HG03342 (cell line): Measurements from ENCODE around the gene HOXC13.

Experiments used
- ATAC-seq: cut with Tn5 transposase; IDR thresholded peaks from one replicate; pipeline ENCODE4 v1.9.1; 2021; ENCODE audit warnings: mild to moderate bottlenecking, moderate library complexity; ENCODE audit not compliant: unreplicated experiment

Gene HOXC13

DNA sequence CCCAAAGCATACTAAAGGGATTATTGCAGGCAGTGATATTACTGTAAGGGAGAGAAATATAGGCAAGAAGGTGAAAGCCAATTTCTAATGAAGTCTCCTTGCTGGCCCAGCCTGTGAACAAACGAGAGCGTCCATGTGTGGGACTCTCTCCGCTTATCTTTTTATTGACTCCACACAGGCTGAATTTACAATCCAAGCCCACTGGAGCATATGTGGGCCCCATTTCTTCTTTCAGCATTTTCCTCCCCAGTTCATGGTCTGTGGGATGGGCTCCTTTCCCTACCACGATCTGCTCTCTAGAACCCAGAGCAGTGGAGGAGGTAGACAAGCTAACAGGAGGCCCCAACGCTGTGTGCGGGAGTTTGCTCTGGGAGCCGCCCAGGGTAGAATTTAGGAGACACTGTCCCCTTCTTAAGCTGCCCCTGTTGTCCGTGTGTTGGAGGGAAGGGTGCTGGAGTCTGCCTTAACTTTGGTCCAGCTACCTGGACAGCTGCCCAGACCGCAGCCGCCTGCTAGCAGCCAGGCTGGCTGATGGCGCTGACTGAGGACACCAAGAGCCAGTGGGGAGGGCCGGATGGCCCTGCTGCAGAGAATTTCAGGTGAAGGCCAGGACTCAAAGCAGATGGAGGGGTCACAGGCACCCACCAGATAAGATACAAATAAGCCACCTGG is 31.1 kb downstream of the HOXC13 start:
- no peak for ATAC-seq

DNA sequence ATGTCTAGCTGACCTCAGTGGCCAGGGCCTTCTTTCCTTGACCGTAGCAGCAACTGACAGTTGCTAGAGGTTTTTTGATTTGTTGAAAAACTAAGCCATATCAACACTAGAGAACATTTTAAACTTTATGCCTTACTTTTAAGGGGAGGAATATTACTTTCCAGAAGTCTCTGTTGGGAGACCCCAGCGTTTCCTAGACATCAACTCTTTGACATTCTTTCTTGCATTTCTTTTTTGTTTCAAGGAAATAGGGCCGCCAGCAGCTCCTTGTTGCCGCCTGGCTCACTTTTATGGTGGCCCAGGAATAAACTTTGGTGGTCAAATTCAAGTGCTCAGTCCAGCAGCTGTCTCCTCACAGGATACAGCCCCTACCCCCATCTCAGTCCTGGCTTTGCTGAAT is 31.8 kb downstream of the HOXC13 start:
- ATAC-seq: no peak

DNA sequence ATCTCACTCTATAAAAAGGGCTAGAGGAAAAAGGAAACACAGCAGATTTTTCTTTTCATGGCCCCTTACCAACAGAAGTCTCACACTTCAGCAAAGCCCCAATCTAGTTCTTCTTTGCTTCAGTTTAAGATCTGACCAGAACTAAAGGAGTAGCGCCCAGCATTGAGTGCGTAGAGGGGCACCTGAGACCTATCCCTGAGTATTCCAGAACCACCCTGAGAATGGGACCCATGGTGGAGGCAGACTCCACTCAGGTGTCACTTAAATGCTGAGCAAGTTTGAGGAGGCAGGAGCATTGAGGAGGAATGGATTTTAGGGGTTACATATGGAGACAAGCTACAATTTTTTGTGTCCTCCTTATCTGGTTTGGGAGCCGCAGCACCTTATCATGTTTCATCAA is 32.5 kb downstream of the HOXC13 start:
- no peak for ATAC-seq

DNA sequence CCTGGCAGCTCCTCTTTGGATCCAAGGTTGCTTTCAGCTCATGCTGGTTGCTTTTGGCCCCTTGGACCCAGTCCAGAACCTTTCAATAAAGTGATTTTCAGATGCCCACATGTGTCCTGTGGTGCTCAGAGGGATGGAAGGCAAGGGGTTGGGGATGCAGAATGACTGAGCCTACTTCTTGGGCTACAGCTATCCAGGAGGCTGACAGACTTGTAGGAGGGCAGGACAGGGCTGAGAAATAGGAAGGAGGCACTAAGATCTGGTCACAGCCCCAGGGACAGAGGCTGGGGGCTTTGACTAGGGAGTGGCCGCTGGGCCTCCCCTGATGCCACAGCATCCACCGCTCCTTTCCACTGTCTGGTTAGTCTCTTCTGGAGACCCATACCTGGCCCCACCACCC is 33.1 kb downstream of the HOXC13 start:
- no peak for ATAC-seq

DNA sequence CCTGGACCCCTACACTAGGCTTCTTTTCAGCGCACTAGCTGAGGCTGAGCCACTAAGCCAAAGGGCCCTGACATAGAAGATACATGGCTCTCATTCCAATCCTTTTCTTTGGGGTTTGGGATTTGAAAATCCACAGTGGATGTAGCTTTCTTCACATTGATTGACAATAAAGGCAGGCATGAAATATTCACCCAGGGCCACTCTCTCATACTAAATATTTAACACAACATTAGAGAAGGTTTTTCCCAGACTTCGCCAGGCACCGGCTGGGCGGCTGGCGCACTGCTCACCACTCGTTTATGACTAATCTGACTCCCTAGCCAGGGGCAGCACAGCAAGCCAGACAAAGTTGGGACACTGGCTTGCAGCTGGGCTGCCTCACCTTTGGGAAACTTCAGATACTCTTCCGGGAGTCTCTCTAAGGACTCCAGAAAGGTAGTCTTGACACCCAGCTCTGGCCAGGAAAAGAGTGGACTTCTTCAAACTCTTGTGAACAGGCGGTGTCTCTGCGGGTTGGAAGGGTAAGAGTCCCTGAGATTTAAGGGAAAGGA is 33.6 kb downstream of the HOXC13 start:
- no peak for ATAC-seq

DNA sequence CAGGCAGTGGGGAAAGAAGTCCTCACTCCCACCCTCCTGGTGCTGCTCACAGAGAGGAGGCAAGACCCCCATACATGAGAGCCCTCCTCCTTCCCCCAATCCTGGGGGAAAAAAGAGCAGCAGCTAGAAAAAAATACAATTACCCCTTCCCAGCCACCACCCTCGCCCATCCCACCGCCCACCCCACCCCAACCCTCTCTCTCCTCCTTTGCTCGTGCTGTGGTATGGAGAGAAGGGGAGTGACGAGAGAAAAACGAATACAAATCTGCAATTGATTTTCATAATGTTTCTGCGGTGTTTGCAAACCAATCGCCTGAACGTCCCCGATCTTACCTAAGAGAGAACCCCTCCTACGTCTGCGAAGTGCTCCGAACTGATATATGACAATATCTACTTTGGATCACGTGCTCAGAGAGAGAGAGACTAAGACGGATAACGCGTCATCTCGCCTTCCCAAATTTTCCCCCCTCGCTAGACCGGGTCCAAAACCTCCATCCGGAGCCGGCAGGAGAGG is 34.1 kb downstream of the HOXC13 start, which contains the start of gene HOXC11:
Gene HOXC11, plus strand, starts transcription at position 405 of the 514 bp plus-strand sequence. CDS start 116 bp downstream, outside the sequence.
- no peak for ATAC-seq

DNA sequence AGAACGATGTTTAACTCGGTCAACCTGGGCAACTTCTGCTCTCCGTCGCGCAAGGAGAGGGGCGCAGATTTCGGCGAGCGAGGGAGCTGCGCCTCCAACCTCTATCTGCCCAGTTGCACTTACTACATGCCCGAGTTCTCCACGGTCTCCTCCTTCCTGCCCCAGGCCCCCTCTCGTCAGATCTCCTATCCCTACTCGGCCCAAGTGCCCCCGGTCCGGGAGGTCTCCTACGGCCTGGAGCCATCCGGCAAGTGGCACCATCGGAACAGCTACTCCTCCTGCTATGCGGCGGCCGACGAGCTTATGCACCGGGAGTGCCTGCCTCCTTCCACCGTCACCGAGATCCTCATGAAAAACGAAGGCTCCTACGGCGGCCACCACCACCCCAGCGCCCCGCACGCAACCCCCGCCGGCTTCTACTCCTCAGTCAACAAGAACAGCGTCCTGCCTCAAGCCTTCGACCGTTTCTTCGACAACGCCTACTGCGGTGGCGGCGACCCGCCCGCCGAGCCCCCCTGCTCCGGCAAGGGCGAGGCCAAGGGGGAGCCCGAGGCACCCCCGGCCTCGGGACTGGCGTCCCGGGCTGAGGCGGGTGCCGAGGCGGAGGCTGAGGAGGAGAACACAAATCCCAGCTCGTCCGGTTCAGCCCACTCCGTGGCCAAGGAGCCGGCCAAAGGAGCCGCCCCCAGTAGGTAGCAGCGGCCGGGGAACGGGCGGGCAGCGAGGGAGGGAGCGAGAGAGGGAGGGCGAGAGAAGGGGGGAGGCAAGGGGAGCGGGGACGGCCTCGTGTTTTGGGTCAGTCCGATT is 34.8 kb downstream of the HOXC13 start:
- no peak for ATAC-seq

DNA sequence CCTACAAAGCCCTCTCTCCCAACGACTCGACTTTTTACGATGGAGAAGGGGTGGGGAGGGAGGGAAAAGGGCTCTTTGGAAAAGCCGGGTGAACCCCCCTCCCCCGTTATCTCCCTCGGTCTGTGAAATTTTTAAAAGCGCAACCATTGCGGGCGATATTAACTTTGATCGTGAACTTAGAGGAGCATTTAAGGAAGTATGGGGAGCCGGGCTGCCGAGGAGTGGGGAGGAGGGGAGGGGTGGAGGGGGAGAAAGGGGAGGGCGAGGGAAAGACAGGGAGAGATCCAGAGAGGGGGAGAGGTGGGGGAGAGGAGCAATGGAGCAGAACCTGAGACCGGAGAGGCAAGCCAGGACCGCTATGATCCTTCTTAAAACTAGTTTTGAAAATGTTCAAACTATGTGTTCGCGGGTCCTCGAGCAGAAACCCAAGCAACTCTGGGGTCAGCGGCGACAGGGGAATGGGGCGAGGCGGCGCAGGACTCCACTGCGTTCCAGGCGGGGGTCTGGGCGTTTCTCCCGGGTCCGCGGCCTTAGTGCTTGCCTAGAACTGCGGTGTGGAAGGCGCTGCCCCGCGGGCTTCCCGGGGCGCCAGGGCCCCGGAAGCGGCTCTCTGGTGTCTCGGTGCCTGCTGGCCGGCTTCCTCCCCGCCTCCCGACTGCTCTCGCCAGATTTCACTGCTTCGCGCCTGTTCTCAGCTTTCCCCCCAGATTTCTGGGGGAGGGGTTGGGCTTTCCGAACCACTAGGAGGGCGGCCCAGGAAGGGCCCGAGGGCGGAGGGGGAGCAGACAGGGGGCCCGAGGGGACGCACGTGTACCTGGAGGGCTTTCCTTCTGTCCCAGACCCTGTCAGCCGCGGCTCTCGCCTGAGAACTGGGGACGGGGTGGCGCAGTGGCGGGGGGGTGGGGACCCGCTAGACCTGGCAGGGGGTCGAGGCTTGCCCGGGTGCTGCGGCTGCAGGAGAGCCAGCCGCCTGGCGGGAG is 35.7 kb downstream of the HOXC13 start, which contains the start of gene HOTAIR:
Gene HOTAIR, minus strand, starts transcription at position 871 of the 980 bp plus-strand sequence.
- no peak for ATAC-seq

DNA sequence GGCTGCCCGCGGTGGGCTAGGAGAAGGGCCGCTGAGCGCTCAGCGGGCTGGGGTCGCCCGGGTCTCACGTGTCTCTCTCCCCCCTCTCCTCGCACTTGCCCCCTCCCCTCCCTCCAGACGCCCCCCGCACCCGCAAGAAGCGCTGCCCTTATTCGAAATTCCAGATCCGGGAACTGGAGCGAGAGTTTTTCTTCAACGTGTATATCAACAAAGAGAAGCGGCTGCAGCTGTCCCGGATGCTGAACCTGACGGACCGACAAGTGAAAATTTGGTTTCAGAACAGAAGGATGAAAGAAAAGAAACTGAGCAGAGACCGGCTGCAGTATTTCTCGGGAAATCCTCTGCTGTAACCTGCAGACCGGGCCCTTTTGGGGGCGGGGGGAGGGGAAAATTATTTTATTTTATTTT is 36.4 kb downstream of the HOXC13 start:
- no peak for ATAC-seq

DNA sequence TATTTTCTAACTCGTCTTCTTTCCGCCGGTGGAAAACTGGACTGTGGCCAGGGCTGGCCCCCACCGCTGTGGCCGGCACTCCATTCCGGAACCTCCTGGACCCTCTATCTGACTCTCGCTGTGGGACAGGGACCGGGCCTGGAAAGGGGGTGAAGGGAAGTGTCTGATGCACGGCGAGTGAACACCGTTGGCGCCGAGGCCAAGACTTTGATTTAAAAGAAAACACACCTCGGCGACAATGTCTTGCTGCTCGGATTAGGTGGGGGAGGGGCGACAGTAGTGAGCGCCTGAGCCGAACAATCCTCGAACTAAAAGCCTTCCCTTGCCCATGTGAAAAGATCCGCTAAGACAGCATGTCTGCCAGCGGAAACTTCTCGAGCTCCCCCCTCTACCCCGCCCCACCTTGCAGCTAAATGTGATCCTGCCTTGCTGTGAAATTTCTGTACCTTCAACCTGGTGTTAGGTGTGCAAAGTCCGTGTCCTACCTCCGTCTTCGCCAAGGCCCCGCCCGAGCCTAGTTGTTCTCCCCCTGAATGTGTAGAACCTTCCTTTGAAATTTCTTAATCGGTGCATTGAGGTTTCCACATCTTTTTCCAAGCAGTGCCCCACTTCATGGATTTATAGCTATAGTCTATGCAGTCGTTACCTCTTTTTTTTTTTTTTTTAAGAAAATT is 37.0 kb downstream of the HOXC13 start:
- no peak for ATAC-seq

DNA sequence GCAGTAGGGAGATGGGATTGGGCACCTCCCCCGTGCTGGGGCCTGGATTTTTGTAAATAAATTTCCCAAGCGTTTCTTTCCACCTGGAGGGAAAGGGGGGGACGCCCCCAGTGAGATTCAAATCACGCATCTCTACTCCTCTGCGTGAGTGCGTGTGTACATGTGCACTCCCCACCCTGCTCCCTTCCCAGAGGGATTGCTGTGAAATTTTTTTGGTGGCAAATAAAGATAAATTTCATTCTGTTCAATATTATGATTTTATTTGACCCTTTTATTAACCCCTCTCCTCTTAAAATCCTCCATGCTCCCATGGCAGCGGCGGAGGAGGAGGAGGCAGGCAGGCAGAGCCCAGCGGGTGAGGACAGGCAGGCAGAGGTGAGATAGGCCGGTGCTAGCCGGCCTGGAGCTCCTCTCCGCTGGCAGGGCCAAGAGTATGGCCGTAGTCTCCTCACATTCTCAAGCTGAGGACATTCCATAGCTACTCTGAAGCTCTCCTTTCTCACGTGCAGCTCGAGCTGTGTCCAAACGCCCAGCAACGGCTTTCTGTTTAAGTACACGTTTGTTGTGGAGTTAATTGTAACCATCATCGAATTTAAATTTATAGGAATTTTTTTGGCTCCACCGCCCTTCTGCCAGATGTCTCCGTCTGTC is 37.7 kb downstream of the HOXC13 start:
- ATAC-seq: no peak

DNA sequence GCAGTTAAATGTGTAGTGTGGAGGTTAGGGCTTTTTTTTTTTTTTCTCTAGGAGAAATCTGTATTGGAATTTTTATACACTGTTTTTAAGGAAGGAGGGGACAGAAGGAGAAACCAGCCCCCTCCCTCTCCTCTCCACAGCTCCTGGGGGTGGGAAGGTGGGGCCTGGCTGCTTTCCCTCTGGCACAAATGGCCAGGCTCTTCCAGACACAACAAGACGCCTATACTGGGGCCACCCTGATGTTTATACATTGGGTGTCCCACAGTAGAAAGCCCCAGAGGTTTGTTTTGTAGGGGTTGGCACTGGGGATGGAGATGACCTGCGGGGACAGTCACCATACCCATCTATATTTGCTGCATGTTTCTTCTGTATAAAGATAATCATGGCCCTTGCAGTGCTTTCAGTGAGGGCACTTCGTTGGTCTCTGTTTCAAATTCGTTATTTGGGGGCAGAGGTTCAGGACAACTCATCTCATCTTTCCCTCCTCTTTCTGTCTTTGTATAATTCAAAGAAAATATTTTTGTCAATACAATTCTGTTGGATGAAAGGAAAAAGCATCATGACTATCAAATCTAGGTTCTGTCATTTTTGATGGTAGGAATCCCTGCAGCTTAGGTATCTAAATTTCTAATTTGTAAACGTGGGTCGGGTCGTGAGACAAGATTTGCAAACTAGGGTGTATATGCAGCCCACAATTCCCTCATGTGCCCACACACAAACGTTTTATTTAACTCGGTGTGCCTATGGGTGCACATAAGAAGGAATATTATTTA is 38.4 kb downstream of the HOXC13 start:
- no peak for ATAC-seq

DNA sequence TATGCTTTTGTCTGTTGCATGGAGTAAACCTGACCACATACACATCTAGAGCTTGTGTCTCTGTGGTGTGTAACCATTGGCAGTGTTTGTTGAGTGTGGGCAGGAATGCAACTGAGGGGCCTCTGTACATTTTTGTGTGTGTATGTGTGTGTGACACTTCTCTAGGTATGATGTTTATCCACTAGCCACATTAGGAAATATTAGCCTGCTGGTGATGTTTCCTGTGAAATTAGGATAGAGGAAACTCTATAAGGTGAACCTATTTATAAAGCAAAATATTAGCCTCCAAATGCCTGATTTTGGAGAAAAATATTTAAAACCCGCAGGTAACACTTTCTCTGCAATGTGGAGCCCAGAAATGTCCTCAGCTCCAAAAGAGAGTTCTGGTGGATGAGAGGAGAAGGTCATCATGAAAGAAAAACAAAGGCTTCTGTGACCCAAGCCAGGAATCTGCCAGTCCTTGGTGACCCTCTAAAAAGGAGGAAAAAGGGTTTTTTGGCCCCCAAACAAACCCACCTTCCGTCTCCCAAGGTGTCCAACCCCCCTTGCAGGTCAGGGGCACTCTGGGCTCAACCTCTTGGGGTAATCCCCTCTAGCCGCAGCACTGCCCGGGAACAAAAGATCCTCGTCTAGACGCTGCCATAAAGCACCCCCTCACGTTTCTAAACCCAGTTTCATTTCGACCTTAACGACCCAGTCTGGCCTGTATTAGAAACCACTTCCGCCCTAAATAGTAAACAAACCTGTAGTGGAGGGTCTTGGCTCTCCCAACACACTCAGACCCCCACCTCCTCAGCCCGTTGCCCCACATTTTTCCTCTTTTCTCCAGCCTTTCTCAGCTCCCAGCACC is 39.2 kb downstream of the HOXC13 start:
- ATAC-seq: no peak

DNA sequence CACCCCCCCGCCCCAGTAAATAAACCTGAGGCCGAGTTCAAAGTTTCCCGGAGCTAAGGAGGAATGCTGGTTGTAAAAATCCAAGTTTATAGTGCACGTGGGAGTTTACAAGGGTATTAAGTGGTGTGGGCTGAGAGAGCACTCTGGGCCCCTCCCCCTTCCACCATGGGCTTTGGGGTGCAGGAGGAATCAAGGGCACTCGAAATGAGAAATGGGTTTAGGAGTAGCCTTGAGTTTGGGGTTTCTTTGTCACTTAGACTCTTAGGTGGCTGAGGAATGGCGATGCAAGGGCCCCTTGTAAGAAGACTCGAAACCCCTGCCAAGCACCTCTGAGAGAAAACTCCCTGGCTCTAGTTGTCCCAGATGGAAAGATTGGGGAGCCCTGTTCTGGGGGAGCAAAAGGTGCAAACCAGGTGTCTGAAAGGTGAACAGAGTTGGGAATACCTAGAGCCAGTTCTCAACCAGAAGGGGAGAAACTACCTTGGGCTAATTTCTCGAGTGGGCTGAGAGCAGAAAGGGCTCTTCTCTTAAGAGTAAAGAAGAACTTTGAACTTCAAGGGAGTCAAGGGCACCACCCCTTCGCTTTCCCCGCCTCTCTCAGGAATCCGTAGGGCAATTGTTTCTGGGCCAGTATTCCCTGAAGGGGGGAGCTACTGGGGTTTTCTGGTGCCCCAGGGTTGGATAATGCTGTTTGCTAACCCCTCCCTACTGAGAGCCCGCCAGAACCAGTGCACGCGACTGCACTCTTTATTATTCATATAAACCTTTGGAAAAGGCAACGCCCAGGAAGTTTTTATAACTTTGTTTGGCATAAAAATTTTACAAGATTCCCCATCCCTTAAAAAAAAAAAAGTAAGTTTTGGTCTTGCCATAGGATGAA is 40.1 kb downstream of the HOXC13 start:
- ATAC-seq: no peak

DNA sequence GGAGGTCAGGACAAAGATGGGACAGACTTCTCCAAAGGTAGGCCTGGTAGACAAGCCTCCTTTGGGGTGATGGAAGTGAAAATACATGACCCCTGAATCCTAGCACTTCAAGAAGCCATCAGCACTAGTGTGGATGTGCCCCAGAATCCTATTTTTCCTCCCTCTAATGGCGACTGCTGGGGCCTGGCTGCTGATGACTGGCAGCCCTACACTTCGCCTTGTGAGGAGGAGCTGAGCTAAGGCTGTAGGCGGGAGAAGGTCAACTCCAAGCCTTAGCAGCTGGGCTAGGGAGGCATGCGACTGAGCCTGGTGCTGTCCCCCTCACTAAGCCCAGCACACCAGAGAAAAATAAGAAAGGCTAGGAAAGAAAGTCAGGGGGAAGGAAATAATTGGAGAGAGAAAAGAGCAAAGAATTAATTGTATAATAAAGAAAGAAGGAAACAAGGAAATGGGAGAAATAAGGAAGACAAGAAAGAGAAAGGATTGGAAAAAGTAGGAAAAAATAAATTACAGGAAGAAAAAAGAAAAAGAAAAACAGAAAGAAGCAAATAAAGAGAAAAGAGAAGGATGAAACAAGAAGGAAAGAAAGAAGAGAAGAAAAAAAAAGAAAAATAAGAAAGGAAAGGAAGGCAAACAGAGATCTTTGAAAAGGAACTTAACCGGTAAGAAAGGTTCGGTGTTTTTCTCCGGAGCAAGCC is 41.6 kb downstream of the HOXC13 start:
- no peak for ATAC-seq

DNA sequence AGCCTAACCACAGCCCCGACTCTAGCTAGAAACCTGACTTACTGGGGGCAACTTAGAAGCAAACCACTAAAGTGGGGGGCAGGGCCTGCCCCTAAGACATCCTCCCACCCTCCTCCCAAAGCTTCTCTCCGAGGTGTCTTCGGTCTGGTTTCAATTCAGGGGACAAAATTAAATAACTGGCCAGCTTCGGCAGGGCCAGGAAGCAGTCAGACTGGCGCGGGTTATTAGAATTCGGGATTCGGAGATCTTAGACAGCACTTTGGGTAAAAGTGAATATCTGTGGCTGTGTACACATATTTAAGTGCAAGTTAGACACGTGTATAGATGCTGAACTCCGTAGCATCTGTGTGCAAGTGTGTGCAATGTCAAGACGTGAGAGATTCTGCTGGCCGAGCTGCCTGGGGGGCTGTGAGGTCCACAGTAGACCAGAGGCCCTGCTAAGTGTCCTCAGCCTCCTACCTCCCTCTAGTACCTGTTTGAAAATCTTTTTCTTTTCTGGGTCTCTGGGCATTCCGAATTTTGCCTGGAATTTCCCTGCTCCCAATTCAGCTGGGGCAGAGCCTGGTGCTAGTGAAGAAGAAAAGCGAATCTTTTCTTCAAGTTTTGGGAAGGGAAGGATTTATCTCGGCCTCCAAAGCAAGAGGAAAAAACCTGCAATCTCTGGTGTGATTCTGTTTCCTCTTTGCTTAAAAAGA is 42.3 kb downstream of the HOXC13 start:
- no peak for ATAC-seq
